ENCODE results near the gene PHACTR3. TPM values are rescaled to one million over a fixed set of nuclear protein-coding genes. Genes with fewer than 3 reads are reported as not detected.

PHACTR3 gene
- total and polyA plus RNA-seq, 2 of the 8 experiments (the other 6 are each of a cell fraction or from before 2014, with no cell fraction given) = 0.05 to 0.13 TPM

GRCh38 chr20:59753836-59754235 lies 149.5 kb downstream of the PHACTR3 start:
- CTCF ChIA-PET (ENCODE audit: partially characterized antibody) = no interaction called here

More at GRCh38 chr20:59753836-59754235, 149.5 kb downstream of the PHACTR3 start:
- DNase-seq (ENCODE audit: low read depth in 1 of 2, low spot score in 2 of 2) (no peak), FAIRE-seq (no peak)
- Histone ChIP-seq H3K18ac (ENCODE audit: extremely low read depth, low read length) (no peak overlapping the region), H3K36me3 (ENCODE audit: control insufficient read depth in 2 of 4, insufficient read depth in 4 of 4, low read length in 3 of 4) (no peaks in the 10 kb centered on the region), H3K27ac (ENCODE audit: low read depth, low read length) (no peak overlapping the region), H2BK5ac (ENCODE audit: low read depth, low read length) (no peak overlapping the region), H2BK20ac (ENCODE audit: low read length) (no peak overlapping the region), H3K4me2 (ENCODE audit: insufficient read depth in 1 of 2, low read depth in 2 of 2, low read length in 2 of 2) (no peak overlapping the region), H2BK12ac (ENCODE audit: low read depth, low read length) (no peak overlapping the region), H3K4ac (replicated peaks; ENCODE audit: insufficient read length, low read depth, low read length) (no peak overlapping the region), H3K56ac (replicated peaks; ENCODE audit: insufficient read length, low read depth, low read length) (no peak overlapping the region), H4K5ac (ENCODE audit: insufficient read length, low read depth, low read length) (no peak overlapping the region), H3K9me3 (ENCODE audit: insufficient read depth in 2 of 2, low read depth in 1 of 2, low read length in 1 of 2) (peaks cover 80 to 93% of the 10 kb centered on the region in 2 experiments), H4K8ac (ENCODE audit: extremely low read depth, insufficient read depth, low read length) (no peak overlapping the region), H2BK15ac (ENCODE audit: low read length) (no peak overlapping the region), H3K23ac (ENCODE audit: insufficient read length) (no peak overlapping the region), H2AK5ac (ENCODE audit: low read depth, low read length) (no peak overlapping the region), H3K79me2 (ENCODE audit: control insufficient read depth in 1 of 2, insufficient read depth in 2 of 2, low read length in 2 of 2) (no peaks in the 10 kb centered on the region), H3K27me3 (replicated peaks in 1 of 4; ENCODE audit: control insufficient read depth in 3 of 4, extremely low read depth in 1 of 4, insufficient read depth in 3 of 4, low read length in 3 of 4) (no peaks in the 10 kb centered on the region; a peak in 1 of 7 replicates), H3K4me1 (replicated peaks in 1 of 4; ENCODE audit: control insufficient read depth in 3 of 4, insufficient read depth in 4 of 4, low read length in 3 of 4) (no peaks in the 10 kb centered on the region), H2BK120ac (replicated peaks; ENCODE audit: low read depth, low read length) (no peak overlapping the region), H3K4me3 (ENCODE audit: extremely low read depth in 1 of 4, insufficient read depth in 2 of 4, low read depth in 3 of 4, low read length in 4 of 4) (no peak overlapping the region), H4K91ac (replicated peaks; ENCODE audit: insufficient read length, low read length) (no peak overlapping the region), H3K14ac (ENCODE audit: insufficient read length) (no peak overlapping the region), H3K9ac (replicated peaks in 1 of 4; ENCODE audit: extremely low read depth in 1 of 4, low read depth in 3 of 4, low read length in 3 of 4) (no peak overlapping the region), H2AFZ (ENCODE audit: low read length) (no peak overlapping the region), H3K23me2 (ENCODE audit: low read depth, low read length) (no peaks in the 10 kb centered on the region), H4K20me1 (replicated peaks in 1 of 2; ENCODE audit: control insufficient read depth in 1 of 2, insufficient read depth in 2 of 2, low read length in 2 of 2) (no peaks in the 10 kb centered on the region), H3K79me1 (ENCODE audit: low read depth, low read length) (no peaks in the 10 kb centered on the region)
- 91% methylated on average over 10 of the region's 10 CpGs; no CpG with 5 or more reads in 1 of the 2 experiments for WGBS, 2 experiments (ENCODE audit: extremely low coverage in 1 of 2, insufficient coverage in 1 of 2, insufficient read length in 1 of 2, insufficient replicate concordance in 2 of 2, low coverage in 1 of 2, low lambda C conversion rate in 2 of 2, missing lambda C conversion rate in 1 of 2)
- POLR2A ChIA-PET (ENCODE audit: partially characterized antibody) = no interaction called here
- TF ChIP-seq RAD21 (IDR thresholded peaks at IDR 0.05 in 1 of 2, conservative IDR thresholded peaks at IDR 0.05 in 1 of 2; ENCODE audit: low read depth in 2 of 2, low read length in 2 of 2) = no peak
- TF ChIP-seq POLR2AphosphoS5 (IDR thresholded peaks at IDR 0.05; ENCODE audit: low read depth, low read length) = no peak
- TF ChIP-seq CREB1 (IDR thresholded peaks at IDR 0.05) = no peak
- no peak for TF ChIP-seq CBX8 (IDR thresholded peaks at IDR 0.05; ENCODE audit: borderline replicate concordance, low read depth, low read length)
- TF ChIP-seq RXRA (IDR thresholded peaks at IDR 0.05; ENCODE audit: insufficient read depth, low read depth, low read length) = no peak
- TF ChIP-seq ATF2 (IDR thresholded peaks at IDR 0.05; ENCODE audit: low read length) = no peak
- no peak for TF ChIP-seq CTBP2 (IDR thresholded peaks at IDR 0.05; ENCODE audit: borderline replicate concordance, insufficient read depth, insufficient read length, low read length)
- no peak for TF ChIP-seq TAF7 (optimal IDR thresholded peaks at IDR 0.05; ENCODE audit: borderline replicate concordance, low read depth, low read length)
- no peak for TF ChIP-seq CHD1 (IDR thresholded peaks at IDR 0.05; ENCODE audit: low read depth, low read length)
- TF ChIP-seq YY1 (IDR thresholded peaks at IDR 0.05; ENCODE audit: low read depth, low read length) = no peak
- TF ChIP-seq POLR2A (IDR thresholded peaks at IDR 0.05; ENCODE audit: control extremely low read depth in 1 of 2, low read depth in 2 of 2, low read length in 2 of 2) = no peak
- TF ChIP-seq ASH2L (IDR thresholded peaks at IDR 0.05; ENCODE audit: low read length) = no peak
- TF ChIP-seq SP4 (IDR thresholded peaks at IDR 0.05; ENCODE audit: low read length) = no peak
